Iris pigment epithelial cell (primary cell): Measurements from ENCODE around the gene SLC26A6.
A peak's percentile ranks its signal among the peaks of the same experiment; 100 is the strongest.

Experiments used
- DNase-seq: peaks from one replicate; pipeline ENCODE4 v3.0.0-alpha.2; 2011; ENCODE audit warnings: low read depth

SLC26A6 gene, protein sequence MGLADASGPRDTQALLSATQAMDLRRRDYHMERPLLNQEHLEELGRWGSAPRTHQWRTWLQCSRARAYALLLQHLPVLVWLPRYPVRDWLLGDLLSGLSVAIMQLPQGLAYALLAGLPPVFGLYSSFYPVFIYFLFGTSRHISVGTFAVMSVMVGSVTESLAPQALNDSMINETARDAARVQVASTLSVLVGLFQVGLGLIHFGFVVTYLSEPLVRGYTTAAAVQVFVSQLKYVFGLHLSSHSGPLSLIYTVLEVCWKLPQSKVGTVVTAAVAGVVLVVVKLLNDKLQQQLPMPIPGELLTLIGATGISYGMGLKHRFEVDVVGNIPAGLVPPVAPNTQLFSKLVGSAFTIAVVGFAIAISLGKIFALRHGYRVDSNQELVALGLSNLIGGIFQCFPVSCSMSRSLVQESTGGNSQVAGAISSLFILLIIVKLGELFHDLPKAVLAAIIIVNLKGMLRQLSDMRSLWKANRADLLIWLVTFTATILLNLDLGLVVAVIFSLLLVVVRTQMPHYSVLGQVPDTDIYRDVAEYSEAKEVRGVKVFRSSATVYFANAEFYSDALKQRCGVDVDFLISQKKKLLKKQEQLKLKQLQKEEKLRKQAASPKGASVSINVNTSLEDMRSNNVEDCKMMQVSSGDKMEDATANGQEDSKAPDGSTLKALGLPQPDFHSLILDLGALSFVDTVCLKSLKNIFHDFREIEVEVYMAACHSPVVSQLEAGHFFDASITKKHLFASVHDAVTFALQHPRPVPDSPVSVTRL

GRCh38 chr3:48635222-48636021 lies at the start of gene SLC26A6:
Gene SLC26A6 (minus strand): TSS chr3:48635461. CDS start chr3:48635393, 68 bp downstream.
- peak; percentile 98 for DNase-seq

- no peak for DNase-seq
These were observed 49.4 kb upstream of the SLC26A6 start for GRCh38 chr3:48684480-48685143.

- DNase-seq, result peak; percentile 22
These were observed 48.7 kb upstream of the SLC26A6 start for GRCh38 chr3:48684054-48684349.

DNA sequence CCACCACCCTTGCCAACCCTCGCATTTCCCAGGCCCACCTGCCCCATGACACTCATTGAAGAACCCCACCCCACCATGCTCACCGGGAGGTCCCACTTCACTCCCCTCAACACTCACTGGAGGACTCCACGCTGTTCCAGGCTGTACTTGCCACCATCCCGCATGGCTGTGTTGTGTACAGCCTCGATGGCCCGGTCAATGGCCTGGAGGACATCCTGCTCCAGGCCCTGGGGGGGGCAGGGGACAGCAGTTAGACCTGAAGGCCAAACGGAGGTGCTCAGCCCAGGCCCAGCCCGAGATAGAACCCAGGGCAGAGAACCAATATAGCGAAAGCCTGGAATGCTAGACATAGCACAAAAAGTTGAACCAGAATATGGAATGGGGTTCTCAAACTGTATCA lies 47.5 kb upstream of the SLC26A6 start:
- DNase-seq, result no peak

DNA sequence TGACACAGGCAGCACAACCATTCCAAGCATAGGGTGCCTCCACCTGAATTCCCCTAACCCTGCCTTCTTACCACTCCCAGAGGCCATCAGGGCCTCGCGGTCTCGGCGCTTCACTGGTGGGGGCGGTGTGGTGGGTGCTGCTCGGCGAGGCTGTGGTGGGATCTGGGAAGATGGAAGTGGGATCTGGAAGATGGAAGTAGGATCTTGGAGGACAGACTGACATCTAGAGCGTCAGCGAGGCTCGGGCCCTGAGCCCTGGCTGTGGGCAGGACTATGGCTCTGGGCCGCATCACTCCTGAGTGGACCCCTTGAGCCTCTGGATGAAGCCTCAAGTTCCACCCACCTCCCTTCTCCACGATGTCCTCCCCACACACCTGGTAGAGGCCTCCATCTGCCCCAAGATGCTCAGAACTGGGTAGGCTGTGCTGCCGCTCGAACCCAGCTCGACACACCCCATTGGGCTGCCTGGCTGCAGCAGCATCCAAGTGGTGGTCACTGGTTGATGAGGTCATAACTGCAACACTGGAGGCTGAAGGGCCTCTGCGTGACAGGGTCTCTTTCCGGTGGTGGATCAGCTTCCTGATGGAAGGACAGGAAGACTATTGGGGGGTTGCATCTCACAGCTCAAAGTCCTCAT lies 46.8 kb upstream of the SLC26A6 start:
- DNase-seq, result no peak

DNA sequence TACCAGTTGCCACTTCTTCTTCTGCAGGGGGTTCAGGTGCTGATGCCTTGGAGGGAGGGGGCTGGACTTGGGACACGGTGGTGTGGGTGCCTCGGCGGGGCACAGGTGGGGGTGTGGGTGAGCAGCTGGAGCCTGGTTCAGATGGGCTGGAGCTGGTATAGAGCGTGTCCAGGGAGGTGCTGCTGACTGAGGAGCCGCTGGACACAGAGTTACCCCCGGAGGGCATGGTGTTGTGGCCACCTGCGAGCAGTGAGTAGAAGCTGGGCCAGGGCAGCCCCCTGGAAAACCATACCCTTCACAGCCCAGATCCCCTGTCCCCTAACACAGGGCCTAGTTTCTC lies 46.2 kb upstream of the SLC26A6 start:
- no peak for DNase-seq

- no peak for DNase-seq
These were observed 45.7 kb upstream of the SLC26A6 start for GRCh38 chr3:48680811-48681540.

DNA sequence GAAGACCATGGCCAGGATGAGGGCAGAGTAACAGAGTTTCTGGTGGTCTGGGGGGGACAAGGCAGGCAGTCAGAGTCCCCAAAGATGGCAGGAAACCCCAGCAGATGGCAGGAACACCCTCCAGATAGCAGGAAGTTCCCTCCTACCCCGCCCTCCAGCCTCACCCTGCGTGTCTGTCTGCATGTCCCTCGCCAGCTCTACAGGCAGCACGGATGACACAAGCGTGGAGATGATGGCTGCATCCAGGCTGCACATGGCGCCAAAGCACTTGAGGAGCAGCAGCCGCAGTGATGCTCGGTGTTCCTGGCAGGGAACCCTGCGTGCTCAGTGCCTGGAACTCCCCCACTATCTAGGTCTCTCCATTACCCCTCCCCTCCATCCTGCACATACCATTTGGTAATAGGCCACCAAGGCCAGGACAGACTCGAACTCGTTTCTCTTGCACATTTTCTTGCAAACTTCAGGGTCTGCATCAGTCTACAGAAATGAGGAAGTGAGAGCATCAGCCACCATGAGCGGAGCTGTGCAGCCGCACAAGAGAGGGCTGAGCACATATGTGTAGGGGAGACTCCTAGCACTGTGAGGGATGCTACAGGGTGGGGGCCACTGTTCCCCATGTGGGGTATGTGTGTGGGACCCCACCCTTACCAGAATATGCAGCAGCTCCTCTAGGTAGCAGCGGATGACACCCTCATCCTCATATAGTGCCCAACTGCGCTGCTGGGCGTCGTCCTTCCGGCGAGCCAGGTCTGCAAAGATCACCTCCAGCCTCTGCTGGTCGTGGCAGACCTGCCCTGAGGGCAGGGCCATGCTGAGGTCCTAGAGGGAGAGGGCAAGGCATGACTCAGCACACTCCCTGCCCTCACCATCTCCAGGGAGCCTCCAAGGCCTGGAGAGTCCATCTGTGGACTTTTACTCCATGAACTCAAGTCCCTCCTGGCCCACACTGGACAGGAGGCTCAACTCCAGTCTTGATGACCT lies 44.4 kb upstream of the SLC26A6 start:
- DNase-seq, result no peak

- DNase-seq, result no peak
These were observed 43.5 kb upstream of the SLC26A6 start for GRCh38 chr3:48678566-48679380.

DNA sequence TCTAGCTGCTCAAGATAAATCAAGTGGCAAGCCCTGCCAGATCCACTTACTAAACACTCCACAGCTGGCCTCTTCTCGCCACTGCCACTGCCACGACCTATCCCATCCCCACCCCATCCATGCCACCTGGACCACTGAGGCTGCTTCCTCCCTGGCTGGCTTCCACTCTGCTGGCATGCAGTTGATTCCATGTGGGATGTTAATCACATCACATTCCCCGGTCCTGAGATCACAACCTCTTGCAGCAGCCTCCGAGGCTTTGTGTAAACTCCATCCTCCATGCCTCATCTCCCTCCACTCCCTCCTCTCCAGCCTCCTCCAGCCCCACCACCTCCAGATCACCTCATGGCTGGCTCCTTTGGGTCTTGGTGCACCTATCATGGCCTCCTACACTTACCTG lies 42.8 kb upstream of the SLC26A6 start:
- DNase-seq, result peak; percentile 47

DNA sequence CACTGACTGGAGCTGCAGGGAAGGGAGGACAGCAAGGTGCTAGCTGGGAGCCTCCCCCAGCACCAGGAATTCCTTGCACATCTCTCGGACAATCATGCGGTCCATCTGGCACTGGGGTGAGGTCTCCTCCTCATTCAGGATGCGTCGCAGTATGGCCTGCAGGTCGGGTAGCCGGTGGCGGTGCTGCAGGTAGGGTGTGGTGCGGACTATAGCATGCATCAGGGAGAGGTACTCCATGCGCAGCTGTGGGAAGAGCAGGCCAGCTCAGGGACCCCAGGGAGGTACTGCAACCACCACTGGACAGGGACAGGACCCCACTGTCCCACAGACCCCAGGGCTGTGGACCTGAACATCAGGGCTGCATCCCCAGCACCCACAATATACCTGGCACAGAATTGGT lies 39.2 kb upstream of the SLC26A6 start:
- no peak for DNase-seq

DNA sequence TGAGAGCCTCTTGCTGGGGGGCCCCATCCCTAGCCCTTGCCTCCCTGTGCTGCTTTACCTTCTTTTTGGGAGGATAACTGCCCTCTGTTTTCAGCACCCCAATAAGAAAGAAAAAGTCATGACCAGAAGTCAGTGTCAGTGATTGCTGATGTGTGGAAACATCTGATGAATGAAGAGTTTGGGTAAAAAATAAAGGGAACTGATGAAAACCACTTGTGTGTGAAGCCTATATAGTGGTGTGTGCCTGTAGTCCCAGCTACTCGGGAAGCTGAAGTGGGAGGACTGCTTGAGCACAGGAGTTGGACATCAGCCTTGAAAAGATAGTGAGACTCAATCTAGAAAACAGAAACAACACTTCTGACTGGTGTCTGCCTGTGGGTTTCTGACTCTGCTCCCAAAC lies 37.3 kb upstream of the SLC26A6 start:
- DNase-seq, result no peak

DNA sequence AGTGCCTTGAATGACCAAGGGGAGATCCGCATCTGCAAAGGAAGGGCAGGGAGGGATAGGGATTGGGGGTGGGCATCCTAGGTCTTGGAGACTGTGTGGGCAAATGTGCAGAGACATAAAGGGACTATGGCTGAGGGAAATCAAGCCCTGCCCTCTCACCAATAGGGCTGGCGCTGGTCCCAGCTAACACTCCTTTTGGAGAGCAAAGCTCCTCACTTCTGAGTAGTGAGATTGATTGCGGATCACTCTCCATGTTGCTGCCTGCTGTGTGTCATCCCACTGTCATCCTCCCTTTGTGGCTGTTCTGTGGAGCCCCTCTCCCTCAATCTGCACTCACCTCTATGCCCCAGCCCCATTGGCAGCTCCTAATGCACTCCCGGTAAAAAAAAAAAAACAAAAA lies 29.7 kb upstream of the SLC26A6 start:
- no peak for DNase-seq

GRCh38 chr3:48664313-48664644 lies 29.0 kb upstream of the SLC26A6 start:
- DNase-seq, result no peak

- peak; percentile 100 for DNase-seq
These were observed 28.4 kb upstream of the SLC26A6 start for GRCh38 chr3:48663489-48664312.

DNA sequence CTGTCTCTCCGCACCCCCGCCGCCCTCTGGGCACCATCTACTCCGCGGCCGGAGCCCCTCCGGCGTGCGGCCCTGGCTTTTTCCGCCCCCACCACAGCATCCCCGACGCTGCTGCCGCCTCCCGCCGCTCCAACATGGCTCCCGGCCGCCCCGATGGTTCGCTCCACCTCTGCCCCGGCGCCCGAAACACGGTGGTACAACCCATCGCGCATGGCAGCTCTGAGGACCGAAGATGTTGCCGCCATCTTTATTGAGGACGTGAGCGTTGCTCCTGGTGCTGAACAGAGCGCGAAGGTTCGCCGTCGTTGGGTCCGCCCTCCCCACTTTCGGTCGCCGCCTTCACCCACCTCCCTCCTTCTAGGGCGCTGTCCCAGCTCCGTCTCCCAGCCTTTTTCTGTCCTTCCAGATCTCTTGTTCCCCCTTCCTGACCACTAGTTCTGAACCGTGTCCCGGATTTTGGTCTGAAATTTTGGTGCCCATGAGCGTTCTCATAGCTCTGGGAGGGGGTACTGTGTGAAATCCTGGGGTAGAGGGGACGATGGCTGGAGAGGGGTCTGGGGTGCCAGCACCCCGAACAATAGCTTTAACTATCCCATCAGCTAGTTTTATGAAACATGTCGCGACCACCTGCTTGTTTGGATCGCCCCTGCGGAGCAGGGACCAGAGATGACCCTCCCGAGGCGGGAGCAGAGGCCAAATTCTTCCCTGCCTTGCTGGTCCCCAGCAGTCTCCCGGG lies 27.7 kb upstream of the SLC26A6 start, which contains the start of gene CELSR3:
CELSR3 (minus strand) TSS at position 134 of the 736 bp plus-strand sequence. CDS start 252 bp downstream, outside the sequence.
- DNase-seq, result peak; percentile 93

DNA sequence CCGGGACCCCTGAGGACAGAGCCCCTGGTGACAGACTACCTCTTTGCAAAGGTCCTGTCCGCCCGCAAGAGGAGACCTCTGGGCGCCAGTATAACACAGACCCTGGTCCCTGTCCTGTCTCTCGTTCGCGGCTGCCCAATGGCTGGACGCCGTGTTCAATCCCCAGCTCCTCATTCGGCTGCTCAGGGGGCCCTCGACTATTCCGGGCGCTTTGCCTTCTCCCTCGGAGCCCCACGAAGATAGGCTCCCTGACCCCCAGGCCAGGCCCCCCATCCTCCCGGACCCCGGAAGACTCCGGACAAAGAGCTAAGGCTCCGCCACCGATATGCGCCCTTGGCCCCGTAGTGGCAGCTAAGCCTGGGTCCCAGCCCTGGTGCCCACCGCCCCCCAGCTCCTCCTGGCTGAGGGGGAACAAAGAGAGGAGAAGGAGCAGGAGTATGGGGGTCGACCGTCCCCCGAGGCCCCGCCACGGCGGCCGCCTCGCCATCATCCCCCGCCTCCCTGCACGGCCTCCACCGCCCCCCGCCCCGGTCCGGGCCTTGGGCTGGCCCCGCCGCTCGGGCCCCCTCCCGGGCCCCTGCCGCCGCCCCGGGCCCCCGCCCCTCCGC lies 27.0 kb upstream of the SLC26A6 start:
- no peak for DNase-seq
